Effector memory CD8-positive, alpha-beta T cell (primary cell): ENCODE data around the gene MARCHF3.

Source experiments
- ATAC-seq: fragments of 150-1000 bp; cut with Tn5 transposase; replicated peaks from 2 replicates; pipeline ENCODE4 v1.10.0; 2021; ENCODE audit warnings: mild to moderate bottlenecking, moderate library complexity
- DNase-seq, 3 experiments: peaks; one replicate each; pipeline ENCODE4 v3.0.0; 2021
- H3K27ac Mint-ChIP-seq, 2 donors: one replicate each; pipeline ENCODE4 v1.8.0; 2022; ENCODE audit warnings: mild to moderate bottlenecking in 2 of 2, mixed read lengths in 2 of 2, moderate library complexity in 2 of 2
- H3K27me3 Mint-ChIP-seq, 2 donors: one replicate each; pipeline ENCODE4 v1.8.0; 2022; ENCODE audit warnings: mixed read lengths in 2 of 2
- H3K36me3 Mint-ChIP-seq: one replicate; pipeline ENCODE4 v1.8.0; 2022; ENCODE audit warnings: mild to moderate bottlenecking, moderate library complexity, mixed read lengths; ENCODE audit not compliant: insufficient read depth
- H3K4me1 Mint-ChIP-seq, 2 donors: one replicate each; pipeline ENCODE4 v1.8.0; 2022; ENCODE audit warnings: low read depth in 2 of 2, mixed read lengths in 2 of 2
- H3K4me3 Mint-ChIP-seq, 2 donors: one replicate each; pipeline ENCODE4 v1.8.0; 2022; ENCODE audit warnings: mild to moderate bottlenecking in 2 of 2, mixed read lengths in 2 of 2, moderate library complexity in 2 of 2
- H3K9me3 Mint-ChIP-seq, 2 donors: one replicate each; pipeline ENCODE4 v1.8.0; 2022; ENCODE audit warnings: mixed read lengths in 2 of 2

MARCHF3 gene

GRCh38 chr5:127001621-127002296, 28.6 kb downstream of the MARCHF3 start:
- H3K36me3 Mint-ChIP-seq = no peaks in the 10 kb centered on the region
- no peaks in the 10 kb centered on the region for H3K9me3 Mint-ChIP-seq
- H3K27me3 Mint-ChIP-seq = peaks cover 11 to 25% of the 10 kb centered on the region in 2 donors
- no peak overlapping the region for H3K27ac Mint-ChIP-seq
- DNase-seq = no peak
- no peak overlapping the region for H3K4me3 Mint-ChIP-seq
- no peak for ATAC-seq
- no peaks in the 10 kb centered on the region for H3K4me1 Mint-ChIP-seq

- Mint-ChIP-seq H3K4me1 (no peaks in the 10 kb centered on the region), H3K36me3 (no peaks in the 10 kb centered on the region), H3K9me3 (no peaks in the 10 kb centered on the region), H3K4me3 (no peak overlapping the region), H3K27me3 (peaks cover 21 to 41% of the 10 kb centered on the region in 2 donors), H3K27ac (no peak overlapping the region)
- DNase-seq (no peak), ATAC-seq (no peak)
Measured at GRCh38 chr5:126998895-126999570, 31.3 kb downstream of the MARCHF3 start.

DNA sequence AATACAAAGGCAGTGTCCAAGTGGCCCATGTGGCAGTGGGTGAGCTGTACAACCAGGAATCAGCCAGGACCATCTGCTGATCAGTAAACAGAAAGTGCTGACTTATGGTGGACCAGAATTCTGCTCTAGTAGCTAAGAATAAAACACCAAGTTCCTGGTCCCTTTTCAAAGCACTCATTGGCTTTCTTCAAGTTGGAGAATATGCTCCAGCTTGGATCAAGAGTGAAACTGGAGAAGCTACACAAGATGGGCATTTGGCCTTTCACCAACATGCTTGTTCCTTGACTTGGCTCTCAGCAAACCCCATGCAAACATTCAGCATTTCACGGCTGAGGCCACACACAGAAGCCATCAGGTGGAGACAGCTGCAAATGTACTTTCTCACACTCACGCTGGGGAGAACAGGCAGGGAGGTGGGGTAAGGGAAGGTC, 32.1 kb downstream of the MARCHF3 start:
- no peaks in the 10 kb centered on the region for H3K4me1 Mint-ChIP-seq

GRCh38 chr5:126995689-126996088, 34.7 kb downstream of the MARCHF3 start:
- Mint-ChIP-seq H3K27me3 (peaks cover 19 to 36% of the 10 kb centered on the region in 2 donors), H3K4me3 (no peak overlapping the region), H3K9me3 (no peaks in the 10 kb centered on the region), H3K4me1 (no peaks in the 10 kb centered on the region), H3K27ac (peak overlapping the region in 1 of 2 donors; percentile 67), H3K36me3 (no peaks in the 10 kb centered on the region)
- no peak for DNase-seq
- ATAC-seq = no peak

More for the DNA sequence above, 32.1 kb downstream of the MARCHF3 start:
- H3K27ac Mint-ChIP-seq = no peak overlapping the region
- peaks cover 21 to 45% of the 10 kb centered on the region in 2 donors for H3K27me3 Mint-ChIP-seq
- no peak for DNase-seq
- H3K9me3 Mint-ChIP-seq = no peaks in the 10 kb centered on the region
- no peak for ATAC-seq
- no peak overlapping the region for H3K4me3 Mint-ChIP-seq
- no peaks in the 10 kb centered on the region for H3K36me3 Mint-ChIP-seq

DNA sequence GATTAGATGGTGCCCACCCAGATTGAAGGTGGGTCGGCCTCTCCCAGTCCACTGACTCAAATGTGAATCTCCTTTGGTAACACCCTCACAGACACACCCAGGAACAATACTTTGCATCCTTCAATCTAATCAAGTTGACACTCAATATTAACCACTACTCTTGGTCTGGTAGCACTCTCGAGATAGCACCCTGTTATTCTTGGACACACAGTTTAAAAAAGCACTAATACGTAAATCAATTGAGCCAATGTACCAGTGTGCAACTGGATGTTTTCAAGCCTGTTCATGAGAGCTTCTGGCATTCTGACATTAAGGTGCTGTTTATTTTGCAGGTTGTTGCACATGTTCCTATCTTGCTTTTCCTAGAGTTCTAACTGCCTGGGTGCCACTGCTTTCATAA, 35.3 kb downstream of the MARCHF3 start:
- H3K4me1 Mint-ChIP-seq = no peaks in the 10 kb centered on the region
- no peaks in the 10 kb centered on the region for H3K36me3 Mint-ChIP-seq
- H3K27ac Mint-ChIP-seq = no peak overlapping the region
- DNase-seq (no peak), ATAC-seq (no peak)
- no peaks in the 10 kb centered on the region for H3K9me3 Mint-ChIP-seq
- peaks cover 19 to 36% of the 10 kb centered on the region in 2 donors for H3K27me3 Mint-ChIP-seq
- H3K4me3 Mint-ChIP-seq = no peak overlapping the region

DNA sequence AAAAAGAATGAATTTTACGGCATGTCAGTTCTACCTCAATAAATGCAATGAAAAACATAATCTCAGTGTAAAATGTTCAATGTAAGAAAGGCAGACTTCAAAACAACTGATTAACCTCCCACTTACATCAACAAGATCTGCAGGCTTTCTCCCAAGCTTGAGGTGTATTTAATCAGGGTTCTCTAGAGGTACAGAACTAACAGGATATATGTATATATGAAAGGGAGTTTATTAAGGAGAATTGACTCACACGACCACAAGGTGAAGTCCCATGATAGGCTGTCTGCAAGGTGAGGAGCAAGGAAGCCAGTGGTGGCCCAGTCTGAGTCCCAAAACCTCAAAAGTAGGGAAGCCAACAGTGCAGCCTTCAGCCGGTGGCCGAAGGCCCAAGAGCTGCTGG, 35.9 kb downstream of the MARCHF3 start:
- Mint-ChIP-seq H3K27ac (no peak overlapping the region), H3K9me3 (no peaks in the 10 kb centered on the region), H3K4me3 (no peak overlapping the region), H3K27me3 (peaks cover 19 to 32% of the 10 kb centered on the region in 2 donors), H3K4me1 (no peaks in the 10 kb centered on the region), H3K36me3 (no peaks in the 10 kb centered on the region)
- ATAC-seq (no peak), DNase-seq (no peak)

- H3K27me3 Mint-ChIP-seq = peaks cover 0 to 5% of the 10 kb centered on the region in 2 donors
- peak; percentile 36 for ATAC-seq
- peak overlapping the region in 1 of 2 donors; percentile 2 for H3K27ac Mint-ChIP-seq
- no peak overlapping the region for H3K4me3 Mint-ChIP-seq
- no peak for DNase-seq
- H3K36me3 Mint-ChIP-seq = peaks cover 2% of the 10 kb centered on the region
- no peaks in the 10 kb centered on the region for H3K9me3 Mint-ChIP-seq
- H3K4me1 Mint-ChIP-seq = peaks cover 0 to 3% of the 10 kb centered on the region in 2 donors
Measured at GRCh38 chr5:126988021-126988569, 42.3 kb downstream of the MARCHF3 start.

- peaks cover 2% of the 10 kb centered on the region for H3K36me3 Mint-ChIP-seq
Measured at GRCh38 chr5:126987271-126987899, 43.0 kb downstream of the MARCHF3 start.

DNA sequence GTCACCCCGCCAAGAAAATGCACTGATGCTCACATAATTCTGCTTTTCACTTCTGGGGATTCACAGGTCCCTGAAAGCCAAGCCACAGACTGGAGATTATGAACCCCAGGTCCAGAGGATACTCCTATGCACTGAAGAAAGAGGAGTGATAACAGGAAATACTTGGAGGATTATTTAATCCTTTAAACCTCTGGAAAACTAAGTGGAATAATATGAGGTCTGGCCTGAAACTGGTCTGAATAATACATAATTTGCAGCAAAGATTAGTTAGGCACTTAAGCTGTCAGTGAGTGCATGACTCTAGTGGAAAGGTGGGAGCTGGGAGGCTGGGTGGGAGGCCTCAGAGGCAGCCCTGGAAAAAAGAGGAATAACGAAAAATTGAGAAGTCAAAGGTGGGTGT, 45.7 kb downstream of the MARCHF3 start:
- peaks cover 0 to 3% of the 10 kb centered on the region in 2 donors for H3K4me1 Mint-ChIP-seq
- no peak overlapping the region for H3K27ac Mint-ChIP-seq
- no peak overlapping the region for H3K4me3 Mint-ChIP-seq
- no peaks in the 10 kb centered on the region for H3K9me3 Mint-ChIP-seq
- peaks cover 2% of the 10 kb centered on the region for H3K36me3 Mint-ChIP-seq
- H3K27me3 Mint-ChIP-seq = no peaks in the 10 kb centered on the region
- DNase-seq = no peak
- ATAC-seq = no peak

More at GRCh38 chr5:126987271-126987899, 43.0 kb downstream of the MARCHF3 start:
- Mint-ChIP-seq H3K27ac (no peak overlapping the region), H3K4me3 (no peak overlapping the region), H3K27me3 (peaks cover 0 to 5% of the 10 kb centered on the region in 2 donors), H3K9me3 (no peaks in the 10 kb centered on the region), H3K4me1 (peaks cover 0 to 3% of the 10 kb centered on the region in 2 donors)
- DNase-seq = no peak
- no peak for ATAC-seq

DNA sequence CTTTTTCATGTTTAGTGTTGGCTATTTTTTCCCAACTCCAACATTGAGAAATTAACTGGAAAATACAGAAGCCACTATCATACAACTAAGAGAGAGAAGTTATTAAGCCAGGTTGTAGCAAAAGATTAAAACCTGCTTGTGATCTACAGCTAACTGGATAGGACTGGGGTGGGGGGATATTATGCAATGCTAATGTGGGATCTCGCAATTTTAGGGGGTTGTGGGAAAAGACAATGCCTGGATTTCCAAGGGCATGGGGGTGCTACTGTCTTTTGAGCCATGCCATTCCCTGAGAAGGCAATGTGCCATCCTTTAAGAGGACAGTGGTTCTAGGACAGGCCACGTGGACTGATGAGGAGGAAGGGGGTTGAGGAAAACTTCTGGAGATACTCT, 46.5 kb downstream of the MARCHF3 start:
- no peak overlapping the region for H3K4me3 Mint-ChIP-seq
- no peaks in the 10 kb centered on the region for H3K9me3 Mint-ChIP-seq
- DNase-seq (no peak), ATAC-seq (no peak)
- no peaks in the 10 kb centered on the region for H3K27me3 Mint-ChIP-seq
- H3K27ac Mint-ChIP-seq = no peak overlapping the region
- peaks cover 0 to 3% of the 10 kb centered on the region in 2 donors for H3K4me1 Mint-ChIP-seq
- H3K36me3 Mint-ChIP-seq = peaks cover 2% of the 10 kb centered on the region

- H3K9me3 Mint-ChIP-seq = no peaks in the 10 kb centered on the region
- no peak for ATAC-seq
- H3K36me3 Mint-ChIP-seq = peaks cover 2% of the 10 kb centered on the region
- no peak for DNase-seq
- H3K27ac Mint-ChIP-seq = no peak overlapping the region
- peaks cover 0 to 2% of the 10 kb centered on the region in 2 donors for H3K4me1 Mint-ChIP-seq
- H3K27me3 Mint-ChIP-seq = peaks cover 0 to 1% of the 10 kb centered on the region in 2 donors
- no peak overlapping the region for H3K4me3 Mint-ChIP-seq
Measured at GRCh38 chr5:126982926-126983873, 47.2 kb downstream of the MARCHF3 start.

DNA sequence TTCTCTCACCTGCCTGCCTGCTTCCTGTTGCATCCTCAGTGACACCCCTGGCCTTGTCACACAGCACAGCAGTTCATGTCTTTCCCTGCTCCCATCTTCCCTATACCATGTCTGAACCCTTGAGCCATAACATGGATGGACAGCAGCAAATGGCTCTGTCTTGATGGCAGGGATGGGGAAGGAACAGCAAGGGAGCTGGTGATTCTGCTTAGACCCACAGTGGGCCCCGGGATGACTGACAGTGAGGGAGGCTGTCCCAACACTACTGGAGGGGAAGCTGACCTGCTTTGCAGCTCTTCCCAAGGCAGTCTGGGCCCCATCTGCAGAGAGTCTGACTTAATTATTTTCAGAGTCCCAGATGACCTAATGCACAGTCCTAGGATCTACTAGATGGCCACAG, 48.2 kb downstream of the MARCHF3 start:
- no peaks in the 10 kb centered on the region for H3K4me1 Mint-ChIP-seq
- H3K27ac Mint-ChIP-seq = no peak overlapping the region
- H3K27me3 Mint-ChIP-seq = peaks cover 0 to 6% of the 10 kb centered on the region in 2 donors
- peaks cover 2% of the 10 kb centered on the region for H3K36me3 Mint-ChIP-seq
- no peaks in the 10 kb centered on the region for H3K9me3 Mint-ChIP-seq
- H3K4me3 Mint-ChIP-seq = no peak overlapping the region
- ATAC-seq = no peak
- DNase-seq = no peak

- Mint-ChIP-seq H3K27me3 (peaks cover 0 to 6% of the 10 kb centered on the region in 2 donors), H3K36me3 (peaks cover 2% of the 10 kb centered on the region), H3K4me1 (no peaks in the 10 kb centered on the region), H3K27ac (no peak overlapping the region), H3K9me3 (no peaks in the 10 kb centered on the region), H3K4me3 (no peak overlapping the region)
- DNase-seq (no peak), ATAC-seq (no peak)
Measured at GRCh38 chr5:126981701-126982100, 48.7 kb downstream of the MARCHF3 start.
